HCEC 1CT (cell line): Measurements from ENCODE around the gene NUDT14.

Experiments
- DNase-seq: peaks from one replicate; pipeline ENCODE4 v3.0.0-alpha.2; 2017

The NUDT14 gene

DNA sequence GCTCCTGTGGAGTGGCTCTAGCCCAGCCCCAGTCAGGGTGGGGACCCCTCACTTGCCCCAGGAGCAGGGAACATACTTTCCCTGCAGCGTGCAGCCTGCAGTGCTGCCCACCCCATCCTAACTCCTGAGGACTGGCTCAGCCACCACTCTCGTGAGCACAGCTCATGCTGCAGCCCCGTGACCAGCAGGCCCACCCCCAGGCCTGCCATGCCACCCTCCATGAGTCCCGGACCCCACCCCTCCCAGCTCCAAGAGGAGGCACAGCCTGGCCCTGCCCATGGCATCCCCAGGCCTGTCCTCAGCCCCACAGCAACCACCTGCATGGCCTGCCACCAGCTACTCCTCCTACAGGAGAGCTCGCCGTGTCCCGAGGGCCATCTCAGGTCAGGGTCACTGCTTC is 8.6 kb downstream of the NUDT14 start:
- no peak for DNase-seq

GRCh38 chr14:105171004-105171673 is 10.0 kb downstream of the NUDT14 start:
- DNase-seq, result no peak

- no peak for DNase-seq
These were observed 11.1 kb downstream of the NUDT14 start for GRCh38 chr14:105169776-105170655.

GRCh38 chr14:105168979-105169507 is 12.1 kb downstream of the NUDT14 start:
- DNase-seq, result no peak

DNA sequence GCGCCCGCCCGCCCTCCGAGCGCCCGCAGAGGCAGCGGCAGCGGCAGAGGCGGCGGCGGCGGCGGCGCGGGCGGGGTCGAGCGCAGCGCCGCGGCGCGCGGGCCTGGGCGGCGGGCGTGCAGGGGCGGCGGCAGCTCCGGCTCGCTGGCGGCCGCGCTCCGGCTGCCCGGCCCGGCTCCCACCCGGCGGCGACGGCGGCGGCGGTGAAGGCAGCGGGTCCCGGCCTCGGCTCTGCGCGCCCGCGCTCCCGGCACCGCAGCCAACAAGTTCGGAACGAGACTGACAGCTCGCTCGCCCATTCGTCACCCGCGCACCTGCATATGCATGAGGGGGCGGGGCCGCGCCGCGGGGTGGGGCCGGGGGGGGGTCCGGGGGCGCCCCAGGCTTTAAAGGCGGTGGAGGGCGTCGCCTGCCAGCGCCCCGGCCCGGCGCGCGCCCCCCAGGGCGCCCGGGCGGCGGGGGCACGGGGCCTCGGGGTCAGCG is 12.6 kb downstream of the NUDT14 start, which contains the start of gene JAG2:
Gene JAG2 (minus strand): TSS at position 281 of the 483 bp plus-strand sequence. CDS start 356 bp downstream, outside the sequence.
- DNase-seq, result no peak

GRCh38 chr14:105168093-105168420 is 13.1 kb downstream of the NUDT14 start:
- no peak for DNase-seq

- no peak for DNase-seq
These were observed 13.6 kb downstream of the NUDT14 start for GRCh38 chr14:105167303-105168092.

DNA sequence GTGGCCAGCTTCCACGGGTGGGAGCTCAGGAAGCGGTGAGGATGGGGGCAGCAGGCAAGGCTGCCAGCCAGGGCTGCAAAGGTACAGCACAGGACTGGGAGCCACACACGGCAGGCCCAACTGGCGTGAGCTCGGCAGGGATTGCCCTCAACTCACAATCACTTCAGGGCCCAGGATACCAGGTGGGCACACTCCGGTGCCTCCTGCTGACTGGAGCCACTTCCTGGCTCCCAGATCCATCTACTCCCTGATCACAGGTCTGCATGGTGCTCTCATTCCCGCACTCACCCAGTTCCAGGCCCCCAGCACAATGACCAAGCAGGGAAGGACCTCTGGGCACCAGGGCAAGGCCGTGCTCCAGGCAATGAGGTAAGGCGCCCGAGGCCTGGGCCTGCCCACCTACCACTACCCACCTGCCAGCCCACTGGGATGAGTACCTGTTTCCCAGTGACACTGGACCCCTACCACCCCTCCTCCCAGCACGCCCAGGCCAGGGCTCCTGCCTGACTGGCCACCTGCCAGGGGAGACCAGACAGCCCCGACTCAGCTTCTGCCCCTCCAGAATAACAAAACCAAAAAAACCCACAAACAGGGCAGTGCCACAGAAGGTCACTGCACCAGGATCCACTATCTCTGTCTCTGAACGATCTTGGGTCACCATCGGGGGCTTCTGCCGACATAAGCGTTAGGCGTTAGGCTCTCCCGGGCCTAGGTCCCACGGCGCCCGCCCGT is 14.4 kb downstream of the NUDT14 start:
- DNase-seq, result no peak

DNA sequence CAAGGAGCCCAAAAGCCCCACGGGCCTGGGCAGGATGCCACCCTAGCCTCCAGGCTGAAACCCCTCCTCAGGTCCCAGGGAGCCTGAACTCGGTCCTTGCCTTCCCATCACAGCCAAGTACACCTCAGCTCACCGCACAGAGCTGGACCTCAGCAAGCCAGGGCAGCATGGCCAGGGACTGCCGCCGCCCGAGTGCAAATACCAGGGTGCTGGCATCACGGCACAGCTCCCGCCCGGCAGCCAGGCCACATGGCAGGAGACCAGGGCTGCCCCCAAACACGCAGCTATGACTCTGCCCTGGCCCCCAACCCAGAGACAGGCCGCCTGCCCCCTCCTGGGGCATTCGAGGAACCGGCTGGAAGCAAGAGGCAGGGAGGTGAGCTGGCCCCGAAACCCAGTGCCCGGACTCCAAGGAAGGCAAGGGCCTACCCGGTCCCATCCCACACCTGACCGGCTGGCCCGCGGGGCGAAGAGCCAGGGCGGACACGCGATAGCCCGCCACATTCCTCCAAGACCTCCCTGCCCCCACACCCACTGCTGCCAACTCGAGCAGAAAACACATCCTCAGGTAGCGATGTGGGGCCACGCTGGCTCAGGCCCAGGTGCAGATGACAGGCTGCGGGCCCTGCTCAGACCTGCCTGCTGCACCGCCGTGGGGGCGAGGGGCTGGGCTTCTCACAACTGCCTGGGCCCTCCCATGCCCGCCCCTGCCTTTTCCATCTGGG is 15.2 kb downstream of the NUDT14 start:
- DNase-seq, result no peak

DNA sequence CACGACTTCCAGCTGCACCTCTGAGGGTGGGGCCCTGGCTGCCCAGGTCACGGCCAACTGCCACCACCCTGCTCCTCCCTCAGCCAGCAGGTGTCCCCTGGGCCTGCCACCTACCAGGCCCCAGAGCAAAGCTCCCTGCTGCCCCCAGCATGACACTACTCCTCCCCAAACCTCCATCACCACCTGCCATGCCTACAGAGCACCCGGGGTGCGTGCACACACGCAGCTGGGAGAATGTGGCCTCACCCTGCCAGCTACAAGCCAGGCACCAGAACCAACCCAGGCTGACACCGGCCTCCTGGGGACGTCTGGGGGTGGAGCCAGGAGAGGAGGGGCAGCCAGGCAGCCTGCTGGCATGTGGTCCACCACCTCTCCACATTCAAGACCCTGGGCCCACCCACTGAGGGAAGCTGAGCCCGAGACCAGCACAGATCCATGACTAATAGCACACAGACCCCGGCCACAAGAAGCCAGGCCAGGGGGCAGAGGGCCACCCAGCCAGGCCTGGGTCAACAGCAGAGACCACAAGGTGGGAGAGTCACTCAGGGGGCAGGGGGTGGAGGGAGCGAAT is 15.9 kb downstream of the NUDT14 start:
- DNase-seq, result no peak

GRCh38 chr14:105163040-105163742 is 17.9 kb downstream of the NUDT14 start:
- DNase-seq, result no peak

DNA sequence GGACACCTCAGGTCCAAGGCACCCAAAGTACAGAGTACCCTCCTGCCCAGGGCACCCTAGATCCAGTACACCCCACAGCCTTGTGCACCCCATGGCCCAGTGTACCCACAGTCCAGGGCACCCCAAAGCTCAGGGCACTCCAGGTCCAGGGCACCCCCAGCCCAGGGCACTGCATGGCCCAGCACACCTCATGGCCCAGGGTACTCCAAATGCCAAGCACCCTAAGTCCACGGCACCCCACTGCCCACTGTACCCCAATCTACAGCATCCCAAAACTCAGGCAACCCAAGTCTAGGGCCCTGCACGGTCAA is 18.5 kb downstream of the NUDT14 start:
- DNase-seq, result no peak

GRCh38 chr14:105161964-105162668 is 19.0 kb downstream of the NUDT14 start:
- DNase-seq, result no peak

GRCh38 chr14:105161309-105161708 is 19.8 kb downstream of the NUDT14 start:
- no peak for DNase-seq

DNA sequence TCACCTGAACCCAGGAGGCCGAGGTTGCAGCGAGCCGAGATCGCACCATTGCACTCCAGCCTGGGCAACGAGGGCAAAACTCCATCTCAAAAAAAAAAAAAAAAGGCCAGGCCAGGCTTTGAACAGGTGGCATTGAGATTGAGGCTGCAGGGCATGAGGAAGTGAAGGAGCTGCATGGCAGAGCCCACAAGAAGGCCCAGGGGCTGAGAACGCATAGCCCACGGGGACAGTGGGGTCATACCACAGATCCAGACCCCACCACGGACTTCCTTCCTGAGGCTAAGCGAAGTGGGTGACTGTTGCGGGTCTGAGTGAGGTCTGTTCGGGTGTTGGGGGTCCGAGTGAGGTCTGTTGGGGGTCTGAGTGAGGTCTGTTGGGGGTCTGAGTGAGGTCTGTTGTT is 20.3 kb downstream of the NUDT14 start:
- no peak for DNase-seq

GRCh38 chr14:105159344-105159743 is 21.8 kb downstream of the NUDT14 start:
- DNase-seq, result no peak

GRCh38 chr14:105158794-105159193 is 22.3 kb downstream of the NUDT14 start:
- no peak for DNase-seq

GRCh38 chr14:105157872-105158271 is 23.2 kb downstream of the NUDT14 start:
- no peak for DNase-seq

- DNase-seq, result no peak
These were observed 24.4 kb downstream of the NUDT14 start for GRCh38 chr14:105156414-105157375.
